ENCODE measurements around the gene MYH16. TPM values are rescaled to one million over a fixed set of nuclear protein-coding genes. Genes with fewer than 3 reads are reported as not detected.
"Not testable (repeated sequence)": the region's sequence is repeated elsewhere in the genome, so short reads cannot be mapped to it uniquely, and the experiment has no call there.

Gene MYH16
- total and polyA plus RNA-seq, 9 donors = 0.11 to 0.56 (median 0.22) TPM; not detected in 1

GRCh38 chr7:99275496-99275895 is 2.9 kb downstream of the MYH16 start:
- no peaks in the 10 kb centered on the region for H3K27me3 ChIP-seq (ENCODE audit: control insufficient read depth, insufficient read depth, low read length)
- no peak overlapping the region for H3K27ac ChIP-seq (ENCODE audit: low read length)
- WGBS (ENCODE audit: insufficient coverage) = 63% methylated on average over 1 of the region's 7 CpGs
- H3K36me3 ChIP-seq (ENCODE audit: control insufficient read depth, insufficient read depth, low read length) = no peaks in the 10 kb centered on the region
- no peaks in the 10 kb centered on the region for H3K9me3 ChIP-seq (replicated peaks; ENCODE audit: control insufficient read depth, low read depth, low read length)
- no peak overlapping the region for H3K4me3 ChIP-seq (ENCODE audit: low read length)
- no peak for DNase-seq
- no peaks in the 10 kb centered on the region for H3K4me1 ChIP-seq (ENCODE audit: control insufficient read depth, insufficient read depth, low read length)

- H3K27me3 ChIP-seq (ENCODE audit: control insufficient read depth, insufficient read depth, low read length) = no peaks in the 10 kb centered on the region
- no peaks in the 10 kb centered on the region for H3K4me1 ChIP-seq (ENCODE audit: control insufficient read depth, insufficient read depth, low read length)
- H3K27ac ChIP-seq (ENCODE audit: low read length) = no peak overlapping the region
- H3K9me3 ChIP-seq (replicated peaks; ENCODE audit: control insufficient read depth, low read depth, low read length) = no peaks in the 10 kb centered on the region
- no peaks in the 10 kb centered on the region for H3K36me3 ChIP-seq (ENCODE audit: control insufficient read depth, insufficient read depth, low read length)
- H3K4me3 ChIP-seq (ENCODE audit: low read length) = no peak overlapping the region
- 73% methylated on average over 5 of the region's 5 CpGs for WGBS (ENCODE audit: insufficient coverage)
- DNase-seq = no peak
Measured at GRCh38 chr7:99278180-99278579, 5.5 kb downstream of the MYH16 start.

GRCh38 chr7:99284165-99284564 is 11.5 kb downstream of the MYH16 start:
- WGBS (ENCODE audit: insufficient coverage) = 97% methylated on average over 3 of the region's 4 CpGs
- H3K9me3 ChIP-seq (replicated peaks; ENCODE audit: control insufficient read depth, low read depth, low read length); H3K4me1 ChIP-seq (ENCODE audit: control insufficient read depth, insufficient read depth, low read length); H3K27ac ChIP-seq (ENCODE audit: low read length); H3K36me3 ChIP-seq (ENCODE audit: control insufficient read depth, insufficient read depth, low read length); DNase-seq; H3K27me3 ChIP-seq (ENCODE audit: control insufficient read depth, insufficient read depth, low read length); H3K4me3 ChIP-seq (ENCODE audit: low read length): not testable (repeated sequence)

- 90% methylated on average over 18 of the region's 23 CpGs for WGBS (ENCODE audit: insufficient coverage)
- Histone ChIP-seq H3K9me3 (replicated peaks; ENCODE audit: control insufficient read depth, low read depth, low read length) (no peaks in the 10 kb centered on the region), H3K4me3 (ENCODE audit: low read length) (no peak overlapping the region), H3K4me1 (ENCODE audit: control insufficient read depth, insufficient read depth, low read length) (no peaks in the 10 kb centered on the region), H3K27me3 (ENCODE audit: control insufficient read depth, insufficient read depth, low read length) (no peaks in the 10 kb centered on the region), H3K36me3 (ENCODE audit: control insufficient read depth, insufficient read depth, low read length) (no peaks in the 10 kb centered on the region), H3K27ac (ENCODE audit: low read length) (no peak overlapping the region)
- DNase-seq = no peak
Measured at GRCh38 chr7:99287779-99288534, 15.3 kb downstream of the MYH16 start.

- Histone ChIP-seq H3K9me3 (replicated peaks; ENCODE audit: control insufficient read depth, low read depth, low read length) (no peaks in the 10 kb centered on the region), H3K27ac (ENCODE audit: low read length) (no peak overlapping the region), H3K4me3 (ENCODE audit: low read length) (no peak overlapping the region), H3K27me3 (ENCODE audit: control insufficient read depth, insufficient read depth, low read length) (no peaks in the 10 kb centered on the region), H3K4me1 (ENCODE audit: control insufficient read depth, insufficient read depth, low read length) (no peaks in the 10 kb centered on the region), H3K36me3 (ENCODE audit: control insufficient read depth, insufficient read depth, low read length) (no peaks in the 10 kb centered on the region)
- WGBS (ENCODE audit: insufficient coverage) = 70% methylated on average over 7 of the region's 9 CpGs
- DNase-seq = no peak
Measured at GRCh38 chr7:99289185-99289584, 16.5 kb downstream of the MYH16 start.

GRCh38 chr7:99290148-99290547 is 17.5 kb downstream of the MYH16 start:
- H3K9me3 ChIP-seq (replicated peaks; ENCODE audit: control insufficient read depth, low read depth, low read length); H3K36me3 ChIP-seq (ENCODE audit: control insufficient read depth, insufficient read depth, low read length); DNase-seq; H3K4me3 ChIP-seq (ENCODE audit: low read length); H3K27me3 ChIP-seq (ENCODE audit: control insufficient read depth, insufficient read depth, low read length); H3K4me1 ChIP-seq (ENCODE audit: control insufficient read depth, insufficient read depth, low read length); H3K27ac ChIP-seq (ENCODE audit: low read length): not testable (repeated sequence)
- no CpG with 5 or more reads among the region's 3 CpGs for WGBS (ENCODE audit: insufficient coverage)

GRCh38 chr7:99290980-99291607 is 18.5 kb downstream of the MYH16 start:
- no peak for DNase-seq
- H3K9me3 ChIP-seq (replicated peaks; ENCODE audit: control insufficient read depth, low read depth, low read length) = no peaks in the 10 kb centered on the region
- H3K27ac ChIP-seq (ENCODE audit: low read length) = no peak overlapping the region
- no peaks in the 10 kb centered on the region for H3K36me3 ChIP-seq (ENCODE audit: control insufficient read depth, insufficient read depth, low read length)
- no peak overlapping the region for H3K4me3 ChIP-seq (ENCODE audit: low read length)
- no peaks in the 10 kb centered on the region for H3K27me3 ChIP-seq (ENCODE audit: control insufficient read depth, insufficient read depth, low read length)
- whole genome bisulfite sequencing (ENCODE audit: insufficient coverage) = 64% methylated on average over 4 of the region's 10 CpGs
- H3K4me1 ChIP-seq (ENCODE audit: control insufficient read depth, insufficient read depth, low read length) = no peaks in the 10 kb centered on the region

- no peaks in the 10 kb centered on the region for H3K9me3 ChIP-seq (replicated peaks; ENCODE audit: control insufficient read depth, low read depth, low read length)
- WGBS (ENCODE audit: insufficient coverage) = 83% methylated on average over 12 of the region's 14 CpGs
- no peaks in the 10 kb centered on the region for H3K27me3 ChIP-seq (ENCODE audit: control insufficient read depth, insufficient read depth, low read length)
- no peak overlapping the region for H3K4me3 ChIP-seq (ENCODE audit: low read length)
- DNase-seq = no peak
- H3K4me1 ChIP-seq (ENCODE audit: control insufficient read depth, insufficient read depth, low read length) = no peaks in the 10 kb centered on the region
- H3K27ac ChIP-seq (ENCODE audit: low read length) = no peak overlapping the region
- H3K36me3 ChIP-seq (ENCODE audit: control insufficient read depth, insufficient read depth, low read length) = no peaks in the 10 kb centered on the region
Measured at GRCh38 chr7:99292127-99292526, 19.5 kb downstream of the MYH16 start.

- no peaks in the 10 kb centered on the region for H3K27me3 ChIP-seq (ENCODE audit: control insufficient read depth, insufficient read depth, low read length)
- WGBS (ENCODE audit: insufficient coverage) = no CpG with 5 or more reads among the region's 1 CpG
- no peak for DNase-seq
- H3K4me3 ChIP-seq (ENCODE audit: low read length) = no peak overlapping the region
- no peaks in the 10 kb centered on the region for H3K36me3 ChIP-seq (ENCODE audit: control insufficient read depth, insufficient read depth, low read length)
- no peaks in the 10 kb centered on the region for H3K4me1 ChIP-seq (ENCODE audit: control insufficient read depth, insufficient read depth, low read length)
- H3K27ac ChIP-seq (ENCODE audit: low read length) = no peak overlapping the region
- no peaks in the 10 kb centered on the region for H3K9me3 ChIP-seq (replicated peaks; ENCODE audit: control insufficient read depth, low read depth, low read length)
Measured at GRCh38 chr7:99293167-99293566, 20.5 kb downstream of the MYH16 start.

- DNase-seq = no peak
- Histone ChIP-seq H3K27me3 (ENCODE audit: control insufficient read depth, insufficient read depth, low read length) (no peaks in the 10 kb centered on the region), H3K4me3 (ENCODE audit: low read length) (no peak overlapping the region), H3K27ac (ENCODE audit: low read length) (no peak overlapping the region), H3K4me1 (ENCODE audit: control insufficient read depth, insufficient read depth, low read length) (no peaks in the 10 kb centered on the region), H3K9me3 (replicated peaks; ENCODE audit: control insufficient read depth, low read depth, low read length) (no peaks in the 10 kb centered on the region), H3K36me3 (ENCODE audit: control insufficient read depth, insufficient read depth, low read length) (no peaks in the 10 kb centered on the region)
- 100% methylated on average over 2 of the region's 4 CpGs for WGBS (ENCODE audit: insufficient coverage)
Measured at GRCh38 chr7:99293650-99294049, 21.0 kb downstream of the MYH16 start.
